ENCODE results near the gene TAT.
"Not testable (repeated sequence)": the region's sequence is repeated elsewhere in the genome, so short reads cannot be mapped to it uniquely, and the experiment has no call there.

TAT gene

GRCh38 chr16:71610447-71610846 lies 33.6 kb upstream of the TAT start:
- no peak for TF ChIP-seq Cebpa-rat (IDR thresholded peaks at IDR 0.05)
- Histone ChIP-seq H4K20me1 (no peaks in the 10 kb centered on the region), H3K9me3 (replicated peaks in 1 of 11) (no peaks in the 10 kb centered on the region), H3K27ac (no peak overlapping the region), H3K4me3 (no peak overlapping the region), H3K4me2 (peak overlapping the region in 7 of 11 experiments; percentile 25 to 72 (median 40); a peak in 3 of 22 replicates), H3K36me3 (no peaks in the 10 kb centered on the region), H3K27me3 (no peaks in the 10 kb centered on the region), H3K4me1 (no peaks in the 10 kb centered on the region; a peak in 1 of 20 replicates), H3K9ac (no peak overlapping the region)

GRCh38 chr16:71609066-71609465 lies 32.2 kb upstream of the TAT start:
- no peaks in the 10 kb centered on the region for H4K20me1 ChIP-seq
- no peaks in the 10 kb centered on the region for H3K36me3 ChIP-seq
- no peak for TF ChIP-seq Cebpa-rat (IDR thresholded peaks at IDR 0.05)
- no peaks in the 10 kb centered on the region; a peak in 1 of 20 replicates for H3K4me1 ChIP-seq
- H3K4me2 ChIP-seq, result no peak overlapping the region
- no peaks in the 10 kb centered on the region for H3K9me3 ChIP-seq (replicated peaks in 1 of 11)
- H3K27ac ChIP-seq, result no peak overlapping the region
- no peak overlapping the region for H3K9ac ChIP-seq
- no peaks in the 10 kb centered on the region for H3K27me3 ChIP-seq
- H3K4me3 ChIP-seq, result no peak overlapping the region

GRCh38 chr16:71600822-71601221 lies 23.9 kb upstream of the TAT start:
- no peak overlapping the region for H3K27ac ChIP-seq
- H3K9ac ChIP-seq, result no peak overlapping the region
- no peaks in the 10 kb centered on the region for H3K36me3 ChIP-seq
- H3K4me2 ChIP-seq, result no peak overlapping the region
- no peak overlapping the region for H3K4me3 ChIP-seq
- no peaks in the 10 kb centered on the region for H3K4me1 ChIP-seq
- no peaks in the 10 kb centered on the region for H4K20me1 ChIP-seq
- no peak for TF ChIP-seq Cebpa-rat (IDR thresholded peaks at IDR 0.05)
- 0 out of 22 replicates have a peak, but pooled peaks cover 0 to 5% (median 0%) of the 10 kb centered on the region in 11 experiments for H3K9me3 ChIP-seq (replicated peaks in 1 of 11)
- no peaks in the 10 kb centered on the region for H3K27me3 ChIP-seq

GRCh38 chr16:71598426-71598825 lies 21.5 kb upstream of the TAT start:
- H3K4me2 ChIP-seq; H3K9ac ChIP-seq; H4K20me1 ChIP-seq; H3K27ac ChIP-seq; H3K36me3 ChIP-seq; H3K27me3 ChIP-seq; H3K4me1 ChIP-seq; H3K9me3 ChIP-seq (replicated peaks in 1 of 11); H3K4me3 ChIP-seq: not testable (repeated sequence)

GRCh38 chr16:71595340-71595826 lies 18.5 kb upstream of the TAT start:
- H3K4me3 ChIP-seq; H3K36me3 ChIP-seq; H3K9ac ChIP-seq; H3K27me3 ChIP-seq; H3K4me2 ChIP-seq; H4K20me1 ChIP-seq; H3K27ac ChIP-seq; H3K9me3 ChIP-seq (replicated peaks in 1 of 11); H3K4me1 ChIP-seq: not testable (repeated sequence)

- H3K9ac ChIP-seq, result no peak overlapping the region
- no peak overlapping the region for H3K27ac ChIP-seq
- H3K27me3 ChIP-seq, result no peaks in the 10 kb centered on the region
- H3K36me3 ChIP-seq, result no peaks in the 10 kb centered on the region
- no peak for TF ChIP-seq Cebpa-rat (IDR thresholded peaks at IDR 0.05)
- no peaks in the 10 kb centered on the region for H4K20me1 ChIP-seq
- 0 out of 22 replicates have a peak, but pooled peaks cover 0 to 3% (median 0%) of the 10 kb centered on the region in 11 experiments for H3K9me3 ChIP-seq (replicated peaks in 1 of 11)
- no peak overlapping the region for H3K4me3 ChIP-seq
- H3K4me1 ChIP-seq, result 0 out of 20 replicates have a peak, but pooled peaks cover 0 to 6% (median 0%) of the 10 kb centered on the region in 10 experiments
- no peak overlapping the region for H3K4me2 ChIP-seq
These were observed 17.2 kb upstream of the TAT start for GRCh38 chr16:71594000-71594646.

- TF ChIP-seq Cebpa-rat (IDR thresholded peaks at IDR 0.05), result no peak
- Histone ChIP-seq H3K27ac (no peak overlapping the region), H4K20me1 (no peaks in the 10 kb centered on the region), H3K4me2 (no peak overlapping the region), H3K36me3 (no peaks in the 10 kb centered on the region), H3K4me3 (no peak overlapping the region), H3K9ac (no peak overlapping the region), H3K4me1 (peaks cover 0 to 6% (median 2%) of the 10 kb centered on the region in 10 experiments; a peak in 10 of 20 replicates), H3K9me3 (replicated peaks in 1 of 11) (peaks cover 0 to 5% (median 0%) of the 10 kb centered on the region in 11 experiments; a peak in 3 of 22 replicates), H3K27me3 (no peaks in the 10 kb centered on the region)
These were observed 16.4 kb upstream of the TAT start for GRCh38 chr16:71593048-71593999.

GRCh38 chr16:71591917-71592316 lies 15.0 kb upstream of the TAT start:
- Histone ChIP-seq H3K27me3 (no peaks in the 10 kb centered on the region), H3K27ac (no peak overlapping the region), H3K36me3 (no peaks in the 10 kb centered on the region), H3K9me3 (replicated peaks in 1 of 11) (peaks cover 0 to 5% (median 0%) of the 10 kb centered on the region in 11 experiments; a peak in 3 of 22 replicates), H3K4me3 (no peak overlapping the region), H3K4me2 (no peak overlapping the region), H4K20me1 (no peaks in the 10 kb centered on the region), H3K9ac (no peak overlapping the region), H3K4me1 (peaks cover 13 to 18% (median 15%) of the 10 kb centered on the region in 10 experiments; a peak in 18 of 20 replicates)
- TF ChIP-seq Cebpa-rat (IDR thresholded peaks at IDR 0.05), result no peak

- peak overlapping the region in 3 of 11 experiments; percentile 5 to 12 (median 6); a peak in 3 of 22 replicates for H3K4me2 ChIP-seq
- H3K9me3 ChIP-seq (replicated peaks in 1 of 11), result peaks cover 0 to 5% (median 0%) of the 10 kb centered on the region in 11 experiments; a peak in 3 of 22 replicates
- H3K27me3 ChIP-seq, result no peaks in the 10 kb centered on the region
- no peaks in the 10 kb centered on the region for H4K20me1 ChIP-seq
- H3K27ac ChIP-seq, result no peak overlapping the region
- no peak; a peak in 1 of 22 replicates for TF ChIP-seq Cebpa-rat (IDR thresholded peaks at IDR 0.05)
- H3K36me3 ChIP-seq, result no peaks in the 10 kb centered on the region
- H3K4me1 ChIP-seq, result peaks cover 14 to 21% (median 18%) of the 10 kb centered on the region in 10 experiments; a peak in 18 of 20 replicates
- H3K9ac ChIP-seq, result no peak overlapping the region
- H3K4me3 ChIP-seq, result no peak overlapping the region
These were observed 13.7 kb upstream of the TAT start for GRCh38 chr16:71590584-71590983.

GRCh38 chr16:71590071-71590470 lies 13.2 kb upstream of the TAT start:
- H3K36me3 ChIP-seq; H3K27me3 ChIP-seq; H3K27ac ChIP-seq; H3K9me3 ChIP-seq (replicated peaks in 1 of 11); H3K4me3 ChIP-seq; H4K20me1 ChIP-seq; H3K9ac ChIP-seq: not testable (repeated sequence)
- H3K4me1 ChIP-seq, result peaks cover 14 to 21% (median 18%) of the 10 kb centered on the region in 10 experiments; a peak in 18 of 20 replicates
- H3K4me2 ChIP-seq, result peak overlapping the region in 2 of 11 experiments; percentile 5 to 6; a peak in 1 of 22 replicates

- not testable (repeated sequence) for H3K9ac ChIP-seq; H3K4me3 ChIP-seq; H3K9me3 ChIP-seq (replicated peaks in 1 of 11); H3K27ac ChIP-seq; H4K20me1 ChIP-seq; H3K36me3 ChIP-seq; H3K4me2 ChIP-seq; H3K27me3 ChIP-seq
- peaks cover 14 to 21% (median 18%) of the 10 kb centered on the region in 10 experiments; a peak in 18 of 20 replicates for H3K4me1 ChIP-seq
These were observed 12.4 kb upstream of the TAT start for GRCh38 chr16:71589334-71589733.
